Keratinocyte (primary cell): ENCODE data around the gene TMEM271. TPM values are rescaled to one million over a fixed set of nuclear protein-coding genes. Genes with fewer than 3 reads are reported as not detected.
"Not testable (repeated sequence)": the region's sequence is repeated elsewhere in the genome, so short reads cannot be mapped to it uniquely, and the experiment has no call there.

Experiments
- DNase-seq: peaks from one replicate; pipeline ENCODE4 v3.0.0-alpha.2; 2011; ENCODE audit warnings: low read depth, missing footprints, low spot score
- FAIRE-seq: peaks from 2 replicates; lab custom pipeline; 2011; peaks lifted over from hg19 to GRCh38; lab: Jason Lieb, UNC
- H2AFZ ChIP-seq: 2 replicates; pipeline ENCODE4 v1.6.0; 2012; ENCODE audit warnings: low read length, control low read depth, inconsistent platforms; ENCODE audit not compliant: control insufficient read depth
- H3K27ac ChIP-seq: 2 replicates; pipeline ENCODE4 v1.5.1; 2011; ENCODE audit warnings: low read length; ENCODE audit not compliant: control insufficient read depth, insufficient read depth
- H3K27me3 ChIP-seq: 3 replicates; pipeline ENCODE4 v1.6.0; 2011; ENCODE audit warnings: low read length; ENCODE audit not compliant: control insufficient read depth, insufficient read depth; ENCODE audit errors: extremely low read depth
- H3K36me3 ChIP-seq, 2 experiments: 2 replicates in 1 of 2; 3 replicates in 1 of 2; pipeline ENCODE4 v1.5.1; 2011; ENCODE audit warnings: low read length in 2 of 2, mild to moderate bottlenecking in 1 of 2; ENCODE audit not compliant: control insufficient read depth in 2 of 2, insufficient read depth in 2 of 2; ENCODE audit errors: extremely low read depth in 1 of 2
- H3K4me1 ChIP-seq: 3 replicates; pipeline ENCODE4 v1.5.1; 2011; ENCODE audit warnings: low read length; ENCODE audit not compliant: control insufficient read depth, insufficient read depth; ENCODE audit errors: extremely low read depth
- H3K4me2 ChIP-seq: 3 replicates; pipeline ENCODE4 v1.6.0; 2011; ENCODE audit warnings: low read depth, low read length; ENCODE audit not compliant: control insufficient read depth, insufficient read depth; ENCODE audit errors: extremely low read depth
- H3K4me3 ChIP-seq, 3 experiments: fragments of 200-600 bp in 1 of 3; sonication (generic) in 1 of 3; 2 replicates in 2 of 3; 3 replicates in 1 of 3; pipeline ENCODE4 v1.5.1; 2011 to 2016; ENCODE audit warnings: low read length in 3 of 3, mild to moderate bottlenecking in 3 of 3, control low read depth in 2 of 3, inconsistent platforms in 1 of 3, low read depth in 1 of 3, mixed read lengths in 1 of 3, mixed run types in 1 of 3, moderate library complexity in 1 of 3; ENCODE audit not compliant: control insufficient read depth in 2 of 3, insufficient read depth in 2 of 3; ENCODE audit errors: extremely low read depth in 1 of 3
- H3K79me2 ChIP-seq: 2 replicates; pipeline ENCODE4 v1.6.0; 2012; ENCODE audit warnings: low read length; ENCODE audit not compliant: control insufficient read depth, insufficient read depth
- H3K9ac ChIP-seq: 3 replicates; pipeline ENCODE4 v1.6.0; 2011; ENCODE audit warnings: low read length; ENCODE audit not compliant: control insufficient read depth, insufficient read depth; ENCODE audit errors: extremely low read depth
- H3K9me1 ChIP-seq: 3 replicates; pipeline ENCODE4 v1.6.0; 2011; ENCODE audit warnings: low read length; ENCODE audit not compliant: control insufficient read depth, insufficient read depth; ENCODE audit errors: extremely low read depth
- H3K9me3 ChIP-seq: 2 replicates; pipeline ENCODE4 v1.5.1; 2012; ENCODE audit warnings: low read depth, low read length; ENCODE audit not compliant: control insufficient read depth
- H4K20me1 ChIP-seq: 3 replicates; pipeline ENCODE4 v1.6.0; 2011; ENCODE audit warnings: low read length; ENCODE audit not compliant: control insufficient read depth, insufficient read depth; ENCODE audit errors: extremely low read depth
- EZH2 ChIP-seq: IDR thresholded peaks from one replicate; pipeline ENCODE4 v1.6.1; 2012; ENCODE audit warnings: inconsistent platforms, mild to moderate bottlenecking, low read length, moderate library complexity
- dilution Hi-C: fragments of 300-500 bp; cut with MboI; formaldehyde crosslinking; loops from one replicate; pipeline ENCODE4 v1.7.0; 2020; ENCODE audit warnings: low sequenced_read_pairs; ENCODE audit not compliant: extremely low pct_ligation_motif_present
- polyA plus RNA-seq, 5 experiments: library from polyadenylated mRNA; depleted of rRNA in 3 of 5; stranded (reverse) in 3 of 5; stranded (forward) in 1 of 5; unstranded in 1 of 5; fragments of >200 nt; gene quantifications; 1 replicate in 1 of 5; 2 replicates in 3 of 5; 3 replicates in 1 of 5; pipeline versions ENCODE4 v1.2.1 to v1.2.3, GENCODE V29; 2011 to 2012; ENCODE audit warnings: missing spikeins in 2 of 5, low read depth in 1 of 5, low replicate concordance in 1 of 5
- TF ChIP-seq, protein P1 (sequence below), 3 experiments: IDR thresholded peaks in 1 of 3; conservative IDR thresholded peaks in 1 of 3; optimal IDR thresholded peaks in 1 of 3; 2 replicates in 2 of 3; 3 replicates in 1 of 3; pipeline versions ENCODE3 to v1.5.1; 2011; ENCODE audit warnings: low read length in 3 of 3, mild to moderate bottlenecking in 3 of 3, moderate library complexity in 2 of 3, control low read depth in 1 of 3, inconsistent platforms in 1 of 3; ENCODE audit not compliant: insufficient read depth in 2 of 3; ENCODE audit errors: extremely low read depth in 1 of 3

The TMEM271 gene
- polyA plus RNA-seq, 1 donor (not counting 4 experiments of a cell fraction or from before 2014, with no cell fraction given): not detected

DNA sequence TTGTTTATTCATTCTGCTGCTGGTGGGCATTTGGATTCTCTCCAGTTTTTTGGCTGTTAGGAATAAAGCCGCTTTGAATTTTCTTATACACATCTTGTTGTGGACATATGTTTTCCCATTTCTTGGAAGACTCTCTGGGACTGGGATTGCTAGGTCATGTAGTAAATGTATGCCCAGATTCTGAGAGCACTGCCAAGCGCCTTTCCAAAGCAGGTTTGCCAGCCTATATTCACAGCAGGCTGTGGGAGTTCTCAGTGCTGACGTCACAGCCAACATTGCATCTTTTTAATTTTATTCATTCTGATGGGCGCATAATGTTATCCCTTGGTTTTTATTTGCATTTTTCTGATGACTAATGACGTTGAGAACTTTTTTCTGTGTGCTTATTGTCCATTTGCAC, 24.1 kb downstream of the TMEM271 start:
- Histone ChIP-seq H3K4me3 (no peak overlapping the region), H3K4me1 (no peaks in the 10 kb centered on the region), H3K9me1 (no peaks in the 10 kb centered on the region), H3K79me2 (no peaks in the 10 kb centered on the region), H3K9ac (no peak overlapping the region), H3K9me3 (no peaks in the 10 kb centered on the region), H3K4me2 (no peak overlapping the region), H3K36me3 (no peaks in the 10 kb centered on the region), H3K27me3 (peaks cover 10% of the 10 kb centered on the region), H2AFZ (no peak overlapping the region), H4K20me1 (no peaks in the 10 kb centered on the region), H3K27ac (no peak overlapping the region)
- TF ChIP-seq, protein P1, sequence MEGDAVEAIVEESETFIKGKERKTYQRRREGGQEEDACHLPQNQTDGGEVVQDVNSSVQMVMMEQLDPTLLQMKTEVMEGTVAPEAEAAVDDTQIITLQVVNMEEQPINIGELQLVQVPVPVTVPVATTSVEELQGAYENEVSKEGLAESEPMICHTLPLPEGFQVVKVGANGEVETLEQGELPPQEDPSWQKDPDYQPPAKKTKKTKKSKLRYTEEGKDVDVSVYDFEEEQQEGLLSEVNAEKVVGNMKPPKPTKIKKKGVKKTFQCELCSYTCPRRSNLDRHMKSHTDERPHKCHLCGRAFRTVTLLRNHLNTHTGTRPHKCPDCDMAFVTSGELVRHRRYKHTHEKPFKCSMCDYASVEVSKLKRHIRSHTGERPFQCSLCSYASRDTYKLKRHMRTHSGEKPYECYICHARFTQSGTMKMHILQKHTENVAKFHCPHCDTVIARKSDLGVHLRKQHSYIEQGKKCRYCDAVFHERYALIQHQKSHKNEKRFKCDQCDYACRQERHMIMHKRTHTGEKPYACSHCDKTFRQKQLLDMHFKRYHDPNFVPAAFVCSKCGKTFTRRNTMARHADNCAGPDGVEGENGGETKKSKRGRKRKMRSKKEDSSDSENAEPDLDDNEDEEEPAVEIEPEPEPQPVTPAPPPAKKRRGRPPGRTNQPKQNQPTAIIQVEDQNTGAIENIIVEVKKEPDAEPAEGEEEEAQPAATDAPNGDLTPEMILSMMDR (optimal IDR thresholded peaks at IDR 0.05 in 1 of 3, IDR thresholded peaks at IDR 0.05 in 1 of 3, conservative IDR thresholded peaks at IDR 0.05 in 1 of 3; ENCODE audit: extremely low read depth in 1 of 3, insufficient read depth in 2 of 3, low read length in 3 of 3): no peak
- TF ChIP-seq EZH2: no peak
- no peak for DNase-seq
- no peak for FAIRE-seq
- dilution Hi-C loops: no loop called here

DNA sequence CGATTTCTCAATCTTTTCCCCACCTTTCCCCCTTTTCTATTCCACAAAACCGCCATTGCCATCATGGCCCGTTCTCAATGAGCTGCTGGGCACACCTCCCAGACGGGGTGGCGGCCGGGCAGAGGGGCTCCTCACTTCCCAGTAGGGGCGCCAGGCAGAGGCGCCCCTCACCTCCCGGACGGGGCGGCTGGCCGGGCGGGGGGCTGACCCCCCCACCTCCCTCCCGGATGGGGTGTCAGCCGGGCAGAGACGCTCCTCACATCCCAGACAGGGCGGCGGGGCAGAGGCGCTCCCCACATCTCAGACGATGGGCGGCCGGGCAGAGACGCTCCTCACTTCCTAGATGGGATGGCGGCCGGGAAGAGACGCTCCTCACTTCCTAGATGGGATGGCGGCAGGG, 25.8 kb downstream of the TMEM271 start:
- H3K4me3 ChIP-seq, H3K27ac ChIP-seq, H3K4me2 ChIP-seq, dilution Hi-C loops, H3K4me1 ChIP-seq, H3K79me2 ChIP-seq, H3K9ac ChIP-seq, H4K20me1 ChIP-seq, FAIRE-seq, H3K9me3 ChIP-seq, DNase-seq, H3K9me1 ChIP-seq, H2AFZ ChIP-seq, H3K36me3 ChIP-seq: not testable (repeated sequence)
- peaks cover 26% of the 10 kb centered on the region for H3K27me3 ChIP-seq

DNA sequence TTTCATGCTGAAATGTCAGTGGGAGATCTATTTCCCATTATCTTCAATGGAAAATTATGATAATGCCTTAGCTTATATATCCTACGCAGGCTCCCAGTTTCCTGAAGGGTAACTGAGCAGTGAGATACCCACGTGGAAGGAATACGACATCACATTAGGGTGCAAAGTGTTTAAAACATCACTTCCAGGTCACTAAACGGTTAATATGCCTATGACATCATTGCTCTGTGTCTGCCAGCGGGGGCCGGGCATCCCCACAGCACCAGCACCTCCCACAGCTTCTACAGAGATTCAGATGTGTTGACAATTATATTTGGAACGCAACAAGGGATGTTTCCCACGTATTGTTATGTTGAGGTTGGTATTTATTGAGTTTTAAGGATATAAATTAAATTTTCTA, 27.1 kb downstream of the TMEM271 start:
- Histone ChIP-seq H3K4me1 (no peaks in the 10 kb centered on the region), H3K9me3 (no peaks in the 10 kb centered on the region), H3K4me2 (no peak overlapping the region), H3K9me1 (no peaks in the 10 kb centered on the region), H4K20me1 (no peaks in the 10 kb centered on the region), H3K27ac (no peak overlapping the region), H3K9ac (no peak overlapping the region), H3K36me3 (no peaks in the 10 kb centered on the region), H3K27me3 (peaks cover 29% of the 10 kb centered on the region), H3K79me2 (no peaks in the 10 kb centered on the region), H3K4me3 (no peak overlapping the region), H2AFZ (no peak overlapping the region)
- dilution Hi-C loops: no loop called here
- TF ChIP-seq, protein P1 (optimal IDR thresholded peaks at IDR 0.05 in 1 of 3, IDR thresholded peaks at IDR 0.05 in 1 of 3, conservative IDR thresholded peaks at IDR 0.05 in 1 of 3; ENCODE audit: extremely low read depth in 1 of 3, insufficient read depth in 2 of 3, low read length in 3 of 3): no peak
- TF ChIP-seq EZH2: no peak
- DNase-seq (no peak), FAIRE-seq (no peak)
